ACHN (cell line): ENCODE data around the gene TEN1.
A peak's percentile ranks its signal among the peaks of the same experiment; 100 is the strongest.
"Not testable (repeated sequence)": the region's sequence is repeated elsewhere in the genome, so short reads cannot be mapped to it uniquely, and the experiment has no call there.

ENCODE experiments used
- DNase-seq: peaks from one replicate; pipeline ENCODE4 v3.0.0-alpha.2; 2015
- in situ Hi-C: cut with HindIII; loops from 2 replicates; pipeline ENCODE4 v1.10.0; 2017; ENCODE audit warnings: low sequenced_read_pairs, low pct_ligation_motif_present, low pct_unique_long_range_greater_than_20kb

TEN1 gene, protein sequence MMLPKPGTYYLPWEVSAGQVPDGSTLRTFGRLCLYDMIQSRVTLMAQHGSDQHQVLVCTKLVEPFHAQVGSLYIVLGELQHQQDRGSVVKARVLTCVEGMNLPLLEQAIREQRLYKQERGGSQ

DNA sequence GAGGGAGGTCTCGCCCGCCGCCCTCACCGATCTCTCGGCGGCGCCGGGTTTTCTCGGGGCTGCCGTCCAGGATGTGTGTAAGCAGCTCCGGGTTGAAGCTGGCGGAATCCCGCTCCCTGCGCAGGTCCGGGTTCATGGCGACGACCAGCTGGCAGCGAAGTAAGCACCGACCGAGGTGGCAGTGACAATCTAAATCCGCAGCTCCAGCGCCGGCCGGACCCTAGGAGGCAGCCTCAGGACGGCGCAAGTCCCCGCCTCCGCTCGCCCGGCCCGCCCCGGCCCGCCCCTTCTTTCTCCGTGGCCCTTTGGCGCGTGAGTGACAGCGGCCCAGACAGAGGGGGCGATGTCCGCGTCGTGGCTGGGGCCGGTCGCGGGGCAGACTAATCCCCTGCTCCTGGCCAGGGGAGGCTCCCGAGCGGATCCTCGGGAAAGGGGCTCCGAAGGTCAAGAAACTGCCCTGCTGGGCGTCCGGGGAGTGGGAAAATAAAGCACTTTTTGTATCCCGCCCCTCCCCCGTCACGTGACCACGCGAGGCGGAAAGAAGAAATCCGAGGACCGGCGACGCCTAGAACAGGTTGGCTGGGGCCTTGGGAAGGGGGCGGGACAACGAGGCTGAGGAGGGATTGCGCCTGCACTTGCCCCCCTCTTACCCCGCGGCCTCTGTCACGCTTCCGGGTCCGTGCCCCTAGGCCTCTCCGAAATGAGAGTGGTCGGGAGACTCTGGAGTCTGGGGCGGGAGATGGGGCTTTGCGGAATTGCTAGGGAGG lies at the start of gene TEN1, which contains the start of gene ACOX1:
TSS of gene TEN1 (plus strand) at position 303 of the 767 bp plus-strand sequence. CDS start 6,953 bp downstream, outside the sequence.
TSS of gene ACOX1 (minus strand) at position 229 of the 767 bp plus-strand sequence. CDS start at position 136, 93 bp downstream.
- in situ Hi-C loops = no loop called here
- peak; percentile 98 for DNase-seq

DNA sequence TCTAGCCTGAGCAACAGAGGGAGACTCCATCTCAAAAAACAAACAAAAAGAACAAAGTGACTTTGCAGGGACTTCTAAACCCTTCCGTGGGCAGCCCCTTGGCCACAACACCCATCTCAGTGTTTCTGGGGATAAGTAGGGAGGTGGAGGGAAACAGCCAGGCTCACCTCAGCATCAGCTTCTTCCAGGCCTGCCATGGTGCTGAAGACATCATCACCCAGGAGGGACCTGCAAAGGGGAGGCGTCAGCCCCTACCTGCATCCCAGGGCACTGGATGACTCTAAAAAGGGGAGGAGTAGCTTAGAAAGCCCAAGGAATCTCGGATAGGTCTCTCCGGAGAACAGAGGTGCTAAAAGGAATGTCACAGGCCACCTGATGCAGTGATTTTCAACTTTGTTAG lies 48.0 kb upstream of the TEN1 start:
- DNase-seq = no peak
- in situ Hi-C loops = no loop called here

DNA sequence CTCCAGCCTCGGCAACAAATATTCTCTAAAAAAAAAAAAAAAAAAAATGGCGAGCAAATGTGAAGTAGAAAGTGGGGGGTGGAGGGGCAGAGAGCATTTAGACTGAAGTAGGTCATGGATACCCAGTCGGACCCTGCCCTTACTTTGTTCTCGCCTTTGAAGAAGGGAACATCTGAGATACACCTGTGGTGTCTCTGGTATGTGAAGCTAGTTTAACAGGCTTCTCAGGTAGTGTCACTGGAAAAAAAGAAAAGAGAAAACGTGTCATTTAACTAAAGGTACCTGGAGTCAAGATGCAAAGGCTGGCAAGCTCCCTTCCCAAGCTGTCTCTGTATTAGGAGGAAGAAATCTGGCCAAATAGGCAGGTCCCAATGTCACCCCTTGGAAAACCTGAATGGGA lies 46.2 kb upstream of the TEN1 start:
- DNase-seq = no peak
- in situ Hi-C loops = no loop called here

DNA sequence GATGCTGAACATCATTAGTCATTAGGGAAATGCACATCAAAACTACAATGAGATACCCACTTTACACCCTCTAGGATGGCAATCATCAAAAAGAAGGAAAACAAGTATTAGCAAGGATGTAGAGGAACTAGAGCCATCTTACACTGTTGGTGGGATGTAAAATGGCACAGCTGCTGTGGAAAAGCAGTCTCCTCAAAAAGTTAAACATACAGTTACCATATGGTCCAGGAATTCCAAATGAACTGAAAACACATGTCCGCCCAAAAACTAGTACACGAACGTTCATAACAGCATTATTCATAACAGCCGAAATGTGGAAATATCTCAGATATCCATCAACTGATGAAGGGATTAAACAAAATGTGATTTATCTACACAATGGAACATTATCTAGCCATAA lies 45.2 kb upstream of the TEN1 start:
- in situ Hi-C loops = no loop called here
- no peak for DNase-seq

DNA sequence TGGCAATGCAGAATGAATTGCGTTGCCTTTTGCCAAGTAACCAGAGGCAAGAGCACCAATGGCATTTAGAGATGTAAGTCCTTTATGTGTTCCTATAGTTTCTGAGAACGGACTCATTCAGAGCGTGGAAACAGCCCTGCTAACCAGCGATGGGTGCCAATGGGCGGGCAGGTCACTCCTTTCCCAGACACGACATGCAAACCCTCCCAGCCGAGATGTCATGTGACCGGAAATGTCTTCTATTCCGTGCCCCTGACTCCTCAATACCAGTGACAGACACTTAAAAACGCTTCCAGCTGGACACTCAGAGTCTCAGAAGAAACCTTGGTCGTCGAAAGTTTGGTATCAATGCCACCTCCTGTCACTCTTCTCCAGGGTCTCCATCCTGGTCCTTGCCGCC lies 41.4 kb upstream of the TEN1 start:
- no peak for DNase-seq
- in situ Hi-C loops = no loop called here

DNA sequence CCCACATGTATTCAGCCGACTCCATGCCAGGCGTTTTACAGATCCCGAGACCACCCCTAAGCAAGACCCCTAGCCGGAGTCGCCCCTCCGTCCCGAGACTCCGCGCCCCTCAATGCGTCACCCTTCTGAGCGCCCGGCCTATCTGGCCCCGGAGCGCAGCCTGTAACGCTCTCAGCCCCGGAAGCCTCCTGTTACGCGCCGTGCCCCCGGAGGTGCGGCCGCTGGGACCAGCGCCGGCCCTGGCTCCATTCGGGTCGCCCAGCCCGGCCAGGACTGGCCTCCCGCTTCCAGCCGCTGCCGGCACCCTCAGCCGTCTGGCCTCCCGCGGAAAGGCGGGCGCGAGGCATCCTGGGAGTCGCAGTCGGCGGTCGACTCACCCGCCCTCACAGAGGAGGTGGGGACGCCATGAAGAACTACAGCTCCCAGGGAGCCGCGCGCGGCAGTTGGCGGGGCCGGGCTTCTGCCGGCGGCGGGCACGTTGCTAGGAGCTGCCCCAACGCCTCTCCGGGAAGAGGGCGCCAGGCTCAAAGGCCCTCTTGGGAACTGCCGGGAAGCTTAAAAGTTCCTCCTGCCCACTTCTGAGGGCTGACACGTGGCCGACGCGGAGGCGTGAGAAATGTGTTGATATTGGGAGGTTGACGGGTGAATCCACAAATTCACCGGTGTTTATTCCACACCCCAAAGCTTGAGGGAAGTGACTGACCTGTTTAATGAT lies 38.2 kb upstream of the TEN1 start, which contains the start of gene FBF1:
TSS of gene FBF1 (minus strand) at position 316 of the 715 bp plus-strand sequence. CDS start 2,893 bp downstream, outside the sequence.
- in situ Hi-C loops = no loop called here
- peak; percentile 96 for DNase-seq

DNA sequence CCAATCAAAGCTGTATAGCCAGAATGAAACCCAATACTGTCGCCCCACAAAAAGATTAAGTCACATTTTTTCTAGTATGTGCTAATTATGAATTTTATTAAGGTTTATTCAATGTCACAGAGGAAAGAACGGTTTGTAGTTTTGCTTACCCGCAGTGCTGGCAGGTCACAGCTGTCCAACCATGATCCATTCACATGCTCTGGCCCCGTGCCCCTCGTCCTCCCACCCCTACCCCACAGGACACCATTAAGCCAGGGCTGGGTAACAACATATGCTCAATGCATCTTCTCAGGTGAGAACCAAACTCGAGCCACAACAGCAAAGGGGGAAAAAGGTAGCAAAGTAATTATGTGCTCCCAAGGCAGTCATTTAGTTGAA lies 37.6 kb upstream of the TEN1 start:
- no peak for DNase-seq
- in situ Hi-C loops = no loop called here

DNA sequence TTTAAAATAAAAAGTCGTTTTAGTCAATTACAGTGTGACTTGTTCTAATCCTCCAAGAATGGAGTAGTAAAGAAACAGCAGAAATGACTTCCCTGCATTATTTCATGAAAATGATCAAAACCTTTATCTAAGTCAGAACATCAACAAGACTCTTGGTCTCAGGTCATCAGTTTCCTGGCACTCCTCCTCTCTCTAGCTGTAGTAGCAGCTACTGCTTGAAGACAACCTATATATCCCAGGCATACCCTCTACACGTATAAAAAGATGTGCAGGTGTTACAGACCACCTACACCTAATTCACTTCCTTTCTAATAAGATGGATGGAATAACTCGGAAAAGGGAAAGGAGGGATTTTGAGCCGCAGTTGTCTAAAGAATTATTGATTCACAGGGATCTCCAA lies 36.6 kb upstream of the TEN1 start:
- in situ Hi-C loops = no loop called here
- no peak for DNase-seq

DNA sequence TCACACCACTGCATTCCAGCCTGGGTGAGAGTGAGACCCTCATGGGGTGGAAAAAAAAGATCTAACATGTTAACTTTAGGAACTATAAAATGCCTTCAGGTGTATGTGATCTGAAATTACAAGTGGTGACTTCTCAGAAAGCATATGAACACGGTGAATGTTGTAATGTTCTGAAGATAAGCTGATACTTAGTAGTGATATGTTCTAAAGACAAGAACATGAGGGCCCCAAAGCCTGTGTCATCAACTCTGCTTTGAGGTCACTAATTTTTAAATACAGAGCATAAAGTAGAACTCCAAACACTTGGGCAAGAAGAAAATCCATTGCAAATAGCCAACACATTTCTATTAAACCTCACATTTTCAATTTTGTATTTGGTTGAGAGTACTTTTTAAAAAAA lies 35.5 kb upstream of the TEN1 start:
- no peak for DNase-seq
- in situ Hi-C loops = no loop called here

DNA sequence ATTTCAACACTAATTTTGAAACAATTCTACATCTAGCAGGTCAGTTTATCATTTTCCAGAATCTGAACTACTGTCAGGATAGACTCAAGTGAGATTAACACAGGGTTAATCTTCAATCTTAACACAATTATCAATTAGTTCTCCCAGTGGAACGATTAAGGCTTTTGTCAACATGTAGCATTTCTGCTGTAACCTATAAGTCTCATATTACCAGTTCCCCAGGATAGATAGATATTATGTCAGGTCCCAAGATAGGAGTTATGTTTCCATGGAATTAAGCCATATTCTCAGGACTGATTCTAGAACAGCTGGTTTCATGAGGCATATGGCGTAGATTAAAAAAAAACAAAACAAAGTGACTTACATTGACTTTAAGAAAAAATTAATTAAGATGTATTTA lies 33.8 kb upstream of the TEN1 start:
- in situ Hi-C loops = no loop called here

DNA sequence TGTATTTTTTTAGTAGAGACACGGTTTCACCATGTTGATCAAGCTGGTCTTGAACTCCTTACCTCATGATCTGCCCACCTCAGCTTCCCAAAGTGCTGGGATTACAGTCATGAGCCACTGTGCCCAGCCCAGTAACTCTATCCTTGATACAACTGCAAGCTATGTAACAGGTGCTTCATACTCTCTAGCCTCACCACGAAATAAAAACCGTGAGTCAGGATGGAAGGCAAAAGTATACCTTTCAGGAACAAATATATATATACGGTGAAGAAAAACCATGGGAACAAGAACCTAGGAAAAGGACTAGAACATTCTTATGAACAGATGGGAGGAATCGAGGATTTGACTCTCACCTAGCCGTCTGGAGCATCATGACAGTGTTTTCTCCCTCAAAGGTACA lies 28.6 kb upstream of the TEN1 start:
- in situ Hi-C loops = no loop called here
- no peak for DNase-seq

More for the DNA sequence above, 33.8 kb upstream of the TEN1 start:
- DNase-seq = no peak

DNA sequence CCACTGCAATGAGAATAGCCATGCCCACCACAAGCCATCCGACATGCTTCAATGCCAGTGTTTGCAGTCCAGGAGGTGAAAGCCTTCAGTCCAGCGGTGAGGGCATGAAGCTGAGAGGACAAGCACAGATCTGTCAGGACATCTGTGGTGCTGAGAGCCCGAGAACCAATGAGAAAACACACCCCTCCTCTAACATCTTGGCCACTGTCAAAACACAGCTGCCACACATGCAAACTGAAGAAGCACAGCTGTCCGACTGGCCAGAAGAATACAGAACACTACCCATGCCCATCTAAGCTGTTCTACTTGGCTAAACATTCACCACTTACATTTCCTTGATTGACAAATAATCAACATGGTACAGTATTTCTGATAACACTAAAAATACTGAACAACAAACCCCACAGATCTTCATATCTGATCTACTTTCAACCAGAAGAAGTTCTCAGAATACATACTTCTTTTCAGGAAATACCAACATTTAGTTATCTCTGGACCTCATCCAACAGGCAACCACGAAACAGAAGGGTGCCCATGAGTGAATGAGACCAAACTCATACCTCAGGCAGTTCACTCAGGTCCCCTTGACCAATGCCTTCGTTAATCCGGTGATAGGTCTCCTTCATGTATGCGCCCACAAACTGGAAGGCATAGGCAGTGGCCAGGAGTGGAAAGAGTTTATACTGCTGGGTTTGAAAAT lies 28.0 kb upstream of the TEN1 start:
- peak; percentile 71 for DNase-seq
- in situ Hi-C loops = no loop called here

DNA sequence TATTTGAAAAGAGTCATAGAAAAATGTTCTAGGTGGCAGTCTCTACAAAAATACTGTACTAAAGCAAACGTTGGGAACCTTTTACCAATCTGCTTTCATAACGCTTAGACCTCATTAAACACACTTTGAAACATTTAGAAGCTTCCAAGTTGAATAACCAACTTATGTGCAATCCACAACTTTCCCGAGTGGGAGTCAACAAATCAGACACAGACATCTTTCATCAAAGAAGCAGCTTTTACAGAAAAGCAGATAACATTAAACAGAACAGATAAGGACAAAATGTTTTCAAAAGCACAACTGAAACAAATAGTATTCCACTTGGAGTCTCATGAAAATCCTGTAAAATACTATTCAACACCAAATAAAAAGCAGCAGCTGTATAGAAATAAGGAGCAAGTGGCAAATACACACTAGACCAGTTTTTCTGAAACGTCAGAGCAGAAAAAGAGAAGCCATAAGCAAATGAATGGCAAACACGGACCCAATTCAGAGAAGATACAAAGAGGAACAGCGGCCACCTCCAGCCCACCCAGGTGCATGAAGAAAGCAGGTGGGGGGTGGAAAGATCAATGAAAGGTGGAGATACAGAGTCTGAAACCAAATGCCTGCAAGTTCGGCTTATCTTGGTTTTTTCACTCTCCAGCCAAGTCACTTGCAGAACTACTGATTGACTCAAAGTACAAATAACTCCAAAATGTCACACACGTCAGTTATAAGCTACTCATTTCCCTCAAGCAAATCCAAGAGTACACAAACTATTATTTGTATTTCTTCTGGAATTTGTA lies 19.8 kb upstream of the TEN1 start:
- in situ Hi-C loops = no loop called here
- no peak for DNase-seq

DNA sequence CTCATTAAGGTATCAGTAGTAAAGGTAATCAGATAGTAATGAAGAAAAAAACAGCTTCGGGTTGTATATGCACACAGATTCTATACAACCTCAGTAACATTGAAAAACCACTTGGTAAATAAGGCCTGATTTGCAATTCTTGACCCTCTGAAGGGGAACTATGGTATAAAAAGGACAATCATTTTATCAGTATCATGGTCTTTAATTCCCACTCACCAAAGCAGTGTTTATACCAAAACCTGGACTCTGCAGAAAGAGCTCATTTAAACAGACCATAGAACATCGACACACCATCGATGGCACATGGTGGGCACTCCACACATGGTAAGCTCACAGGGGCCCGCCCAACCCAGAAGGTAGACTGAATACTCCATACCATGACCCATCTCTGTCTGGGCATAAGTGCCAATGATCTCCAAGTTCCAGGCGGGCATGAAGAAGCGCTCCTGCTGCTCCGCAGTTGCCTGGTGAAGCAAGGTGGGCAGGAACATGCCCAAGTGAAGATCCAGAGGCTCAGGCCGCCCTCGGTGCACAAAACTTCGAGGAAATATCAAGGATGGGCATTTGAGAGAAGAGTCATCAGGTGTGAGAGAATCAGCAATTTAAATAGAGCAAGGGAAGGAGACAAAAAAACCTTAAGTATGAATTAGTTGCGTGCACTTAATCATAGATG lies 19.1 kb upstream of the TEN1 start:
- in situ Hi-C loops = no loop called here
- DNase-seq = no peak

DNA sequence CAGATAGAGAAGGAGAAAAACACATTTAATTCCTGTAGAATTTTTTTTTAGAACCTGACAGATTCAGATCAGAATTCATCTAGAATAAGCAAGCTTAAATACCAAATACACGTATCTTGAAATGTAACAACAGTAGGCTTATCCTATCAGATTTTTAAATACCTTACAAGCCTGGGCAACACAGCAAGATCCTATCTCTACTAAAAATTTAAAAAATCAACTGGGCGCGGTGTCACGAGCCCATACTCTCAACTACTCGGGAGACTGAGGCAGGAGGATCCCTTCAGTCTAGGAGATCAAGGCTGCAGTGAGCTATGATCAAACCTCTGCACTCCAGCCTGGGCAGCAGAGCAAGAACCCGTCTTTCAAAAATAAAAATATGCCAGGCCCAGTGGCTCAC lies 13.6 kb upstream of the TEN1 start:
- in situ Hi-C loops = no loop called here
- DNase-seq = no peak

DNA sequence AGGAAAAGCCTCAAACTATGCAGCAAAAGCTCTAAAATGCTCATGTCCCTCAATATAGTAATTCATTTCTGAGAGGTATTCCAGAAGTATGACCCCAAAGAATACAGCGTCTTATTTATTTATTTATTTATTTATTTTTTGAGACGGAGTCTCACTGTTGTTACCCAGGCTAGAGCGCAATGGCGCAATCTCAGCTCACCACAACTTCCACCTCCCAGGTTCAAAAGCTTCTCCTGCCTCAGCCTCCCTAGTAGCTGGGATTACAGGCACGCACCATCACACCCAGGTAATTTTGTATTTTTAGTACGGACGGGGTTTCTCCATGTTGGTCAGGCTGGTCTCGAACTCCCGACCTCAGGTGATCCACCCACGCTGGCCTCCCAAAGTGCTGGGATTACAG lies 10.0 kb upstream of the TEN1 start:
- DNase-seq, in situ Hi-C loops: not testable (repeated sequence)

DNA sequence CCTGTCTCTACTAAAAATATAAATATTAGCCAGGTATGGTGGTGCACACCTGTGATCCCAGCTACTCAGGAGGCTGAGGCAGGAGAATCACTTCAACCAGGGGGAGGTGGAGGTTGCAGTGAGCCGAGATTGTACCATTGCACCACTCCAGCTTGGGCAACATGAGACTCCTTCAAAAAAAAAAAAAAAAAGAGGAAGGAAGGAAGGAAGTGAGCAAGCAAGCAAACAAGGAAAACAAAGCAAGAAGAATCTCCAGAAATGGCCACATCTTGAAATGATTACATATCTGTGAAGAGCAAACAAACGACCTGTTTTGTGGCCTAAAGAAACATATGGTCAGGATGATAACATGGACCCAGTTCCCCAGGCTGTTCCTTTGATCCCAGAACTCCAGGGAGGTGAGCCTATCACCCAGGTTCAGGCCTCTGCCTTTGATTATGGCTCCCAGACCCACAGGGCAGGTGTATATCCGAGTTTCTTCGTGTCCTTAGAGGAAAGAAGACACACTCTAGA lies 9.0 kb upstream of the TEN1 start:
- no peak for DNase-seq

DNA sequence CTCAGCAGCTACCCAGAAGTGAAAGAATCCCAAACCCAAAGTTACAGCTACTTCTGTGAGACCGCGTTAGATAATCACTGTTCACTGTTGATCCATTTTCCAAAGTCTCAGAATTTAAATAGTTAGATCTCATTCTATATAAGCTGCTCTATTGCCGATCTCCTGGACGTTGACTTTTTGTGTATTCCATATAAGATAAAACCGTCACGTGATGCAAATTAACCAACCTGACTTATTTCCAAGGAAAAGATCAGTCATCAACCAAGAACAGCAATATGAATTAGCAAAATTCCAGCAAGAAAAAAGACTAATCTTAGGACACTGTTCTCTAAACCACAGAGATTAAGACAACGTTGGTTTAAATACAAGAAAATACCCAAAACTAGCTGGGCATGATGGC lies 8.4 kb upstream of the TEN1 start:
- DNase-seq = no peak
- in situ Hi-C loops = no loop called here

More for the DNA sequence above, 9.0 kb upstream of the TEN1 start:
- in situ Hi-C loops = no loop called here
